ENCODE measurements around the gene C1orf146.
"Not testable (repeated sequence)": the region's sequence is repeated elsewhere in the genome, so short reads cannot be mapped to it uniquely, and the experiment has no call there.

The C1orf146 gene, protein sequence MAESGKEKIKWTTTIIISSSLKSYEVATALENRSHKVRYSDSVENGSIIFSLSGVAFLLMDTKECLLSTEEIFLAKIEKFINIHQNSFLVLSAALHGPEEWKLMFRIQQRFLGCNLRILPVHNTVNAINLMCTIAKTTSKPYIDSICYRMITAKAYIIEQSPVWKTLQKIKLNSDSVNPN

DNA sequence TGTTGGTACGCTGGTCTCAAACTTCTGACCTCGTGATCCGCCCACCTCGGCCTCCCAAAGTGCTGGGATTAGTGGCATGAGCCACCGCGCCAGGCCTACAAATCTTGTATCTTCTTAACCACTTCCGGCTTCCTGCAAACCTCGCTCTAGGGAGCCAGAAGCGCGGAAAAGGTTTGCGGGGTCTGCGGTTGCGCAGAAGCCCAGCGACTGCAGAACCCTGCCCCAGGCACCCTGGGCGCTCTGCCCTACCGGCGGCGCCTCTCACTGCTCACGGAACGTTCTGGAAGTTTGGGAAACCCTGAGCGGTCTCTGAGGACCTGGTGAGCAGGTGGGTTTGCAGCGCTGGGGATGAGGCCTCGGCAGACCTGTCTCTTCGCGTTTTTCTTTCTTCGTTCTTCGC, at the start of gene C1orf146:
Gene C1orf146, plus strand, starts transcription at position 195 of the 400 bp plus-strand sequence. CDS start 13,506 bp downstream, outside the sequence.
- no peak for DNase-seq (ENCODE audit: low spot score)

DNA sequence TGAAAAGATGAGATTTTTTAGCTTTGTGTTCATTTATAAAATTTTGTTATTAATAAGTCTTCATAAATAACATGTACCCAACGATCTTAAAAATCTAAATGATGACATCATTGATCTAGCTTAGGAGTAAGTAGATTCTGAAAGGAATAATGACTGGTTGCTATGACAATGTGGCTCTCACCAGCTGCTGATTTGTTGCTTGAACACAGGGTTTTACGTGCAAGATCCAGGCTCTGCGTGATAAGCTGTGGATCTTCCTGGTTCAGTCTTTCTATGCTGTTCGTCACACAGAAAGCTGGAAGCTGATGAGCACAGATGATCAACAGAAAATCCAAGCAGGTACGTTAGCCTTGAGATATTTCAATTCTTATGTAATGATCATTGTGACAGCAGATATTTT, 49.1 kb upstream of the C1orf146 start:
- no peak for DNase-seq (ENCODE audit: low spot score)

GRCh38 chr1:92169214-92170005, 48.3 kb upstream of the C1orf146 start:
- no peak for DNase-seq (ENCODE audit: low spot score)

DNA sequence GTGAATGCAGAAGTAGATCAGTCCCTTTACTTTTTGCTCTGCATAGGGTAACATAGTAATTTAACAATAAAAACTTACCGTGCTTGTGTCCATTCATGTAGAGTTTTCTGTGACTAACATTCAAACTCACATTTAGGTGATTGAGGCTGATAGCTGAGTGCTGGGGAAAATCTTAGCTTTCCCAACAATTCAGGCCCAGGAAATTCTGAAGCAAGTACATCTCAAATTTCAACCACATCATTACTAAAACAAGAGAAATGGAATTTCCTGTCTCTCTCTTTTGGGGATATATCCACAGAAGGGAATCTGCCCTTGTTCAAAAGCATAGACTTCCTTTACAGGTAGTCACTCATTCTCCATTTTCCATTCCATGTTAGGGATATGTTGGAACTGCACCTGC, 33.1 kb upstream of the C1orf146 start:
- peak; percentile 56 for DNase-seq (ENCODE audit: low spot score)

GRCh38 chr1:92186081-92186480, 31.6 kb upstream of the C1orf146 start:
- peak; percentile 31 for DNase-seq (ENCODE audit: low spot score)

DNA sequence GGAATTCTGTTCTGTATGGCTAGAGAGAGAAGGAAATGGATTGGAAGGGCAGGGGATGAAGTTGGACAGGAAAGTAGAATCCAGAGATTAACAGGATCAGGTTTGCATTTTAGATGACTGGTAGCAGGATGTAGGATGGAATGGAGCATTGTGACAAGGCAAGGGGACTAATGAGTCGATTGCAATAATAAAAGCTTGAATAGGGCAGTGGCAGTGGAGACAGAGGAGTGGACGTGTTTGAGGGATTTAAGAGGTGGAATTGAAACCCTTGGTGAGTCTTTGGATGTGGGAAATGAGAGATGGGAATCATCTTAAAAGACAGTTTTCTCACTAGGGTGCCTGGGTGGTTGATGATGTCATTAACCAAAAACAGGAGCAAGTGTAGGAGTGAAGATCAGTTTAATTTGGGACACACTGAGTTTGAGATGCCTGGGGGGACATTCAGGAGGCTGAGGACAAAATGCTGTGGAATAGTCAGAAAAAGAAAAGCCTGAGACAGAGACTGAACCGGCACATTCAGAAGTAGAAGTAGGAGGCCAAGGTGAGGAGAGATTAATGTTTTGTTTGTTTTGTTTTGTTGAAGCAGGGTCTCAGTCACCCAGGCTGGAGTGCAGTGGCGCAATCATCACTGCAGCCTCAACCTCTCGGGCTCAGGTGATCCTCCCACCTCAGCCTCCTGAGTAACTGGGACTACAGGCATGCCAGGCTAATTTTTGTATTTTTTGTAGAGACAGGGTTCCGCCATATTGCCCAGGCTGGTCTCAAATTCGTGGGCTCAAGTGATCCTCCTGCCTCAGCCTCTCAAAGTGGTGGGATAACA, 29.1 kb upstream of the C1orf146 start:
- DNase-seq (ENCODE audit: low spot score), result no peak

DNA sequence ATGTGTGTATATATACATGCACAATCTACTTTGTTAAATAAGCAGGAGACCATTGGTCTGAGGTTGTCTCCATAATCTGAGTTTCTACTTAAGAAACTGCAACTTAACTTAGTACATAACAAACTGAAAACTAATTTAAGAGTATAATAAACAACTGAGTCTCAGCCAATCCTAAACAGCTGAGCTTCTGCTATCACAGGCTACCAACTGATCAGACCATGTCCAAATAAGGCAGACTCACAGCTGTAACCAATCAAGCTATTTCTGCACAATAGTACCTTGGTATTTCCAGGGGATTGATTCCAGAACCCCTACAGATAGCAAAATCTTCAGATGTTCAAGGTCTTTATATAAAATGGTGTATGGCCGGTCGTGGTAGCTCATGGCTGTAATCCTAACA, 26.0 kb upstream of the C1orf146 start:
- no peak for DNase-seq (ENCODE audit: low spot score)

GRCh38 chr1:92192246-92192645, 25.5 kb upstream of the C1orf146 start:
- no peak for DNase-seq (ENCODE audit: low spot score)

DNA sequence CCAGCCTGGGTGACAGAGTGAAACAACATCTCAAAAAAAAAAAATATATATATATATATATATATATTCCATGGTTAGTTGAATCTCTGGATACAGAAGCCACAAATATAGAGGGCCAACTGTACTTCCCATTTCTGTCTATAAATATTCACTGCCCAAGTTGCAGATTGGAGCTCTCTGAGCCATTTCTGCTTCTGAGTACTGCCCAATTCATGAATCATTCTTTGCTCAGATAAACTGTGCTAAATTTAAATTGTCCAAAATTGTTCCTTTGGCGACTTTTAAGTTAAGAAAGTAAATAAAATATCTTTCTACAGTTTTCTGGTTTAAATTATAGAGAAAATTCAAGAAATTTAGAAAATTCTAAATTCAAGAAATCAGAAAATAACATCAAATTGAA, 23.2 kb upstream of the C1orf146 start:
- DNase-seq (ENCODE audit: low spot score), result no peak

DNA sequence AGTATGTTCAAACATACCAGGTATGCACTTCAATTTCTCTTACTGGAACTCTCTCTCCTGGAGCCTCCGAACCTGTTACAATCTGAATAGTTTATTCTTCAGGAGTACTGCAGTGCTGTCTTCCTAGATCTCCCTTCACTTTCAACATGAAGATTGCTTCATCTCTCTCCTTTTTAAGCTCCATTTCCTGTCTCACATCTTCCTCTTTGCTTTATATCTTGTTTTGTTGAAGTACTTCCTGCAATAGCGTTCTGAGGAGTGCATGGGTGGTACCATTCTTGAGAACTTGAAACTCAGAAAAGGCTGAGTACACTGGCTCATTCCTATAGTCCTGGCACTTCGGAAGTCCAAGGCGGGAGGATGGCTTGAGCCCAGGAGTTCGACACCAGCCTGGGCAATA, 15.7 kb upstream of the C1orf146 start:
- no peak for DNase-seq (ENCODE audit: low spot score)

DNA sequence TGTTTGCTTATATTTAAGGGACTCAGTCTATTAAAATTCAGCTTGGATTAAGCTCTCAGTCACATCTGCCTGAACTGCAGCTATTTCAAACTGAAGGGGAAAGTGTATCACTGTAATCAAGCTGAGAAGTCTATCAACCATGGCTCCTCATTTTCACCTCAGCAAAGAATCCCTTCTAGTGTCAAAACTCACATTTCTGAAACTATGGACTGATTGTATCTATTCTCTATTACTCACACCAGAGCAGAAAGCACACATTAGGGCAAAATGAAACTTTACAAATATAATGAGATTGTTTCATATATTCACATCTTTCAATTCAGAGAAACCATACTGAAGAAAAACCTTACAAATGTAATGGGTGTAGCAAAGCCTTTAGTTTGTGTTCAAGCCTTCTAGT, 14.6 kb upstream of the C1orf146 start:
- DNase-seq (ENCODE audit: low spot score), result no peak

DNA sequence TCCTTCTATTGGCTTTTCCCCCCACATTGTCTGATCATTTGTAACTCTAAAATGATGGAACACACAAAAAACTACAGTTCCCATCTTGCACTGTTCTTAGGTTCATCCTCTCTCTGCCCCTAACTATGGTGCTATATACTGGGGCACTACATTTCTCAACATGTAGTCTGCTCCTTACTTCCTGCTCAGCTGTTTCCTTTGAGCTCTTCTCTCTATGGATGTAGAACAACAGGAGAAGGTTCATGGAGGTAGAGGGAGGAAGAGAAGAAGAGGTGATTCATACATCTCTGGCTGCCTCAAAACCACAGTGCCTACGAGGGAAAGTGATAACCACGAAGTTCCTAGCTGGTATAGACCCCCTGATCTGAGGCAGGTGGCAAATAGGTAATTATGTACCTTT, 7.0 kb upstream of the C1orf146 start:
- DNase-seq (ENCODE audit: low spot score), result no peak

GRCh38 chr1:92211166-92211565, 6.5 kb upstream of the C1orf146 start:
- DNase-seq (ENCODE audit: low spot score), result peak; percentile 52

DNA sequence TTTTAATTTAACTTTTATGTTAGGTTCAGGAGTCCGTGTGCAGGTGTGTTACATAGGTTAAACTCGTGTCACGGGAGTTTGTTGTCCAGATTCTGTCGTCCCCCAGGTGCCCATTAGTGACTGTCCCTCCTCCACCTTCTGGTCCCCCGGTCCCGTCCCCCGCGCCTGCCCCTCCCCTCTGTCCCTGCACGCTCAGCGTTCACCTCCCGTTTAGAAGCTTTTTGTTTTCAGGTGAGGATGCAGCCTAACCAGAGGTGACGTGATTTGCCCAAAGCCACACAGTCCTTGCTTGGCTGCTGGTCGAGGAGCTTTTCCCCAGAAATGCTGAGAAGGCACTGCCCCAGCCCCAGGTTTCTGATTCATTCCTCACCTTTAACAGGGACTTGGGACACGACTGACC, 844 bp downstream of the C1orf146 start:
- DNase-seq (ENCODE audit: low spot score), result no peak

GRCh38 chr1:92219028-92219427, 1.3 kb downstream of the C1orf146 start:
- DNase-seq (ENCODE audit: low spot score), result no peak

- DNase-seq (ENCODE audit: low spot score), result no peak
Measured at GRCh38 chr1:92228401-92228800, 10.7 kb downstream of the C1orf146 start.

- DNase-seq (ENCODE audit: low spot score), result no peak
Measured at GRCh38 chr1:92230736-92231135, 13.0 kb downstream of the C1orf146 start.

DNA sequence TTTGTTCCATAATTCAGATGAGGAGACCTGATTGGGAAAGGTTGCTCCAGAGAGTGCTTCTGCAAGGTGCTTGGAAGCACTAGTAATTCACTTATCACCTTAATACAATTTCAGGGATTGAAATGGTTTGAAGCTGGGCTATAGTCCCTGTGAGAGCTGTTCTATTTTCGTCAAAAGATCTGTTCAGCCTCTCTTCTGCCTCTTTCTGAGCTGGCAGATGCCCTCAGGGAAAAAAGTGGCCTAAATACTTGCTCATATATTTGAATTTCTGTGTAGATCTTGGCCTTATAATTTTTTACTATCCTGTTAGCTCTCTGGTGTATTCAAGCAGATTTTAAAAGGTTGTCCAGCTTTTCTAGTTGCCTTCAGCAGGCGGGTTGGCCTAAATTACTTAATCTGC, 22.3 kb downstream of the C1orf146 start:
- no peak for DNase-seq (ENCODE audit: low spot score)

DNA sequence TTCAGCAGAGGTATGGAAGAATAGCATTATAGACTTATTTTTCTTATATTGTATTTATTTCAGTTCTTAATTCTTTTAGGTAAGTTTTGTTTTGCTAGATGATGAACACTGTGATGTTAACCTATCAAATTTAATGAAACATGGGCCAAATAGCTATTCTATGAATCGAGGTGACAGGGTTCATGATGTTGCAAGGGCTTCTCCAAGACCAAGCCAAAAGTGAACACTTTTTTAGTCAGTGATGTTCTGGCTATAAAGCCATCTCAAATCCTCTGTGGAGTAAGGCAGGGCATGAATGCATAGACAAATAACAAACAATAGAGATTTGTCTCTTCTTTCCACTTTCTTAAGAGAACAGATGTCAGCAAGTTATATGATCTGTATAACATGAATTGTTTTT, 26.7 kb downstream of the C1orf146 start:
- no peak for DNase-seq (ENCODE audit: low spot score)

DNA sequence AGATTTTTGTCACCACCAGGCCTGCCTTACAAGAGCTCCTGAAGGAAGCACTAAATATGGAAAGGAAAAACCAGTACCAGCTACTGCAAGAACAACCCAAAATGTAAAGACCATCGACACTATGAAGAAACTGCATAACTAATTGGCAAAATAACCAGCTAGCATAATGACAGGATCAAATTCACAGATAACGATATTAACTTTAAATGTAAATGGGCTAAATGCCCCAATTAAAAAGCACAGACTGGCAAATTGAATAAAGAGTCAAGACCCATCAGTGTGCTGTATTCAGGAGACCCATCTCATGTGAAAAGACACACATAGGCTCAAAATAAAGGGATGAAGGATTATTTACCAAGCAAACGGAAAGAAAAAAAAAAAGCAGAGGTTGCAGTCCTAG, 37.0 kb downstream of the C1orf146 start:
- not testable (repeated sequence) for DNase-seq (ENCODE audit: low spot score)

DNA sequence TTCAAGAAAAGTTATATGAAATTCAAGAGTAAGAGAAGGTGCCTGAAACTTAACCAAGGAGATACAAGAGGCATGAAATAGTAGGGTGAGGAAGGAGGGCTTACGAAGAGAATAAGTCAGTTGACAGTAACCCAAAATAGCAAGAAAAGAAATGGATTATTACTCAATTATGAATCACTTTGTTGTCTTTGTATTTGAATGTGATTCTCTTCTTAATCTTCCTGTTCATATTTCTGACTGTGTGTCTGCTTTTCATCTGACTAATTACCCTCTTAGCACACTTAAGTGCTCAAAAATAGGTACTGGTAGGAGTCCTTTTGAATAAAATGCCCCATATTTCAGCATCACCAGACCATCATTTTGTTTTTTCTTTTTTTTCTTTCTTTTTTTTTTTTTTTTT, 41.6 kb downstream of the C1orf146 start:
- no peak for DNase-seq (ENCODE audit: low spot score)

DNA sequence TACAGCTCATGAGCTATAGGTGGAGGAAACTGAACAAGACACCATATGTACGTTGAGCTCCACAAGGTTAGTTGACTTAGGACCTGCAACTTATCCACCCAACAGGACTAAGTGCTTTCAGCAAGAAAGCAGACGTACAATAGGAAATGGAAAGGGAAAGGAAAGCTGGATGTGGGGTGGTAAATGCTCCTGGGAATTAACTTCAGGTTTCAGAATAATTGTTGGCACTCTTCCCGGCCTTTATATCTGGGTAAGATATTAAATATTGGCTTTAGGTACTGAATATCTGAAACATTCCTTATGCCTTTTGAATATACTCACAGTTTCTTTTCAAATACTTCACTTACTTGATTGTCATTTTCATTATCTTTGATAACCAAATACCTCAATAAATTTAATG, 44.8 kb downstream of the C1orf146 start:
- no peak for DNase-seq (ENCODE audit: low spot score)

DNA sequence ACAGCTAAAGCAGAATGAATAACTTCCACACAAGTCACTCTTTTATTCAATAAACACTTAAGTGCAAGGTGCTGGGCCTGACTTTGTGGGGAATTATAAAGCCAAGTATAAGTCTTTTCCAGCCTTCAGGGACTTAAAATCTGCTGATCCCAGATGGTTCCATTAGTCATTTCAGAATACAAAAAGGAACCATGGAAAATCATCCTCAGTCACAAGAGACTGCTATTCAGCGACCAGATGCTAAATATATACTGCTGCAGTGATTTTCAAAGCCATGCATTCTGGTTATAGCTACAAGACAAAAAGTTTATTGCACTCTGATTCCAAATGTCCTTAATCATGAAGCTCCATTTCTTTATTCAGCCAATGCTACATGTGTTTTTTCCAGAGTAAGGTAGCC, 55.3 kb downstream of the C1orf146 start:
- no peak for DNase-seq (ENCODE audit: low spot score)

Data from GM03348 (cell line).